Lower lobe of right lung (tissue), 2 donors: ENCODE measurements around the gene SLFN5. TPM values are rescaled to one million over a fixed set of nuclear protein-coding genes. Genes with fewer than 3 reads are reported as not detected.

Source experiments
- ATAC-seq, 2 donors: fragments of 200-7000 bp; cut with Tn5 transposase; one replicate each; pipeline ENCODE4 v1.9.1; 2020 to 2022; ENCODE audit warnings: mild to moderate bottlenecking in 2 of 2, moderate library complexity in 2 of 2
- DNase-seq: peaks from one replicate; pipeline ENCODE4 v3.0.0-alpha.2; 2020
- H3K27ac ChIP-seq: fragments of 200-600 bp; one replicate; pipeline ENCODE4 v1.8.0; 2022
- H3K27me3 ChIP-seq: fragments of 200-600 bp; one replicate; pipeline ENCODE4 v1.8.0; 2022; ENCODE audit warnings: low read depth
- H3K36me3 ChIP-seq: fragments of 200-600 bp; one replicate; pipeline ENCODE4 v1.8.0; 2022; ENCODE audit warnings: mild to moderate bottlenecking
- H3K4me1 ChIP-seq: fragments of 200-600 bp; one replicate; pipeline ENCODE4 v1.8.0; 2022
- H3K4me3 ChIP-seq: fragments of 200-600 bp; one replicate; pipeline ENCODE4 v1.8.0; 2022; ENCODE audit warnings: mild to moderate bottlenecking
- H3K9me3 ChIP-seq: fragments of 200-600 bp; one replicate; pipeline ENCODE4 v1.8.0; 2022
- CTCF ChIP-seq: fragments of 200-600 bp; IDR thresholded peaks from one replicate; pipeline ENCODE4 v1.8.0; 2022; ENCODE audit warnings: antibody characterized with exemption, mild to moderate bottlenecking
- intact Hi-C: fragments of 100-400 bp; cut with DNase I; formaldehyde crosslinking; loops from one replicate; pipeline ENCODE4 v1.11.0; 2022
- total RNA-seq: library from RNA; stranded (reverse); fragmentation: NEBNext Ultra II Directional; extraction: Animal tissue kit (Norgen Biotek cat#: 25700); gene quantifications from one replicate; pipeline ENCODE4 v1.2.1, GENCODE V29; 2021
- donor health status: DM: no; HTN: yes; CAD: no; lungs with severe emphysema.

The SLFN5 gene
- total RNA-seq, 1 donor from 2014 or later, result 47.6 TPM

DNA sequence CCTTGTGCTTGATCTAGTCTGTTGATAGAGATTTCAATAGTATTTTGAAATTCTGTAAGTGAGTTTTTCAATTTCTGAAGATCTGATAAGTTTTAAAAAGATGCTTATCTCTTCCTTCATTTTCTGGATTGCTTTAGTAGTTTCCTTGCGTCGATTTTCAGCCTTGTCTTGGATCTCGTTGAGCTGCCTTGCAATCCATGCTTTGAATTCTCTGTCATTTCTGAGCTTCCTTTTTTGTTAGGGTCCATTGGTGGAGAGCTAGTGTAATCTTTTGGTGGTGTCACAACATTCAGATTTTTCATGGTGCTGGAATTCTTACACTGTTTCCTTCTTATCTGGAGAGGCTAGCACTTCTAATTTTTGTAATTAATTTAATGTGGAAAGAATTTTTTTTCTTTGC is 69.5 kb downstream of the SLFN5 start:
- H3K9me3 ChIP-seq, result no peaks in the 10 kb centered on the region
- TF ChIP-seq CTCF, result no peak
- no peak for ATAC-seq
- peaks cover 31% of the 10 kb centered on the region for H3K4me1 ChIP-seq
- intact Hi-C loops, result loop anchor here (10.0 kb wide), 1 partner anchor 222 kb away; the partner anchor contains the start of gene SLFN12L
- H3K27me3 ChIP-seq, result no peaks in the 10 kb centered on the region
- no peaks in the 10 kb centered on the region for H3K36me3 ChIP-seq
- no peak for DNase-seq
- H3K4me3 ChIP-seq, result no peak overlapping the region
- no peak overlapping the region for H3K27ac ChIP-seq

DNA sequence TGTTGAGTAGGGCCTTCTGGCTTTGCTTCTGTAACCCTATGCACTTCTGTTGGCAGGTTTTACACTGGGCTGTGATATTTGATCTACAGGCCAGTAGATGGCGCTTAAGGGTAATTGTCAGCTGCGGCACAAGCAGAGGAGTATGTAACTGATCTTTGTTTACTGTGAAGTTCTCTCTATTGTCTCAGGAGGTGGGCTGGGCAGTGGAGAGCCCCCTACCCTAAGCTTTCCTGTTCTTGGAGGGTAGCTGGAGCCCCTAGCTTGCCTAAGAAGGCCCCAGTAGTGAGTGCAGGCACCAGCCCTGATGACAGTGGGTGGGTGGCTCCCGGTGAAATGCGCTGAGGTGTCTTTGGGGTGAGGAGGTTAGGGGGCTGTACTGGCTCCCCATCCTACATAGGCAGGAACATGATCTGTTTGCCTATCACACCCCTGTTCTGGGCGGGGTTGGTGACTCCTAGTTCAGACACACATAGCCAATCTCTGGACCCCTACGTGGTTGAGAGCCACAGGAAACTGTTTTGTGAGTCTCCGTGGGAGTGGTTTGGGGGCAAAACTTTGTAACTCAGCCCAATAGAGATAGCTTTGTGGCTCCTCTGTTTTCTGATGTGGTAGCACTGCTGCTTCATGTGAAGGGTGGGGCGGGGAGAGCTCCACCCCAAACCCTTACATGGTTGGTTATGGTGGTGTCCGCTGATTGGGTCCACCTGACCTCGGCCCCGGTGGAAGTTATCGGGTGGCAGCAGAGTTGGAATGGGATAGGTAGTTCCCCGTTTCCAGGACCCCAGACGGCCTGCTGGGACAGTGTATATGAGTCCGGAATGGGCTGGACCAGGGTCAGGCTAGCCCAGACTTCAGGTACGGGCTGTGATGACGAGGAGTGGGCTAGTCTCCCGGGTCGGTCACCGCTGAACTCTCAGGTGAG is 70.2 kb downstream of the SLFN5 start:
- Histone ChIP-seq H3K36me3 (no peaks in the 10 kb centered on the region), H3K4me3 (peak overlapping the region; percentile 49), H3K9me3 (no peaks in the 10 kb centered on the region), H3K27me3 (no peaks in the 10 kb centered on the region), H3K4me1 (peaks cover 31% of the 10 kb centered on the region), H3K27ac (peak overlapping the region; percentile 68)
- peak; percentile 80 for TF ChIP-seq CTCF
- peak; percentile 55 for DNase-seq
- intact Hi-C loops, result loop anchor here (10.0 kb wide), 1 partner anchor 222 kb away; the partner anchor contains the start of gene SLFN12L
- peak; percentile 91 to 92 for ATAC-seq

DNA sequence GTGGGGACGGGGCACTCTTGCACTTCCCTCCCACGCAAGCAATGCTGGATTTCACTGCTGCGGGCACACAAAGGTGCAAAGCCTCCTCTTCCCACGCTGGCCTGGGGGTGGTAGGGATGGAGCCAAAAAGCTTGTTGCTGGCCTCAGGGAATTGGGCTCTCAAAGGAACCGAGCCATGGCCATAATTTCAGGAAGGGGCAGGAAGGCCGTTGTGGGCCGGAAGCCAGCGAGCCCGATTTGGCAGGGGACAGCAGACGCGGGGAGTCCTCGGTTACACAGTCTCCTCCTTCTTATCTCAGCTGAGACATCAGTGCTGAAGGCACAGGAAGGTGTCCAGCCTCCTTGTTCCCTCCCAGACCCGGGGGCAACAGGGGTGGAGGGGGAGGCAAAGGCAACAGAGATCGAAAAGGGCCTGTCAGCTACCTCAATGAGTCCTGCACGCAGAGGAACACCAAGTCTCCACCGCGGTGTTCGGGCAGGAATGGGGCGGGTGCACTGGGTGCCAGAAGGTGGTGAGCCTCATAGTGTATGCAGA is 71.1 kb downstream of the SLFN5 start:
- Histone ChIP-seq H3K27ac (peak overlapping the region; percentile 68), H3K36me3 (no peaks in the 10 kb centered on the region), H3K27me3 (no peaks in the 10 kb centered on the region), H3K9me3 (no peaks in the 10 kb centered on the region), H3K4me1 (peaks cover 31% of the 10 kb centered on the region), H3K4me3 (peak overlapping the region; percentile 49)
- DNase-seq (no peak), ATAC-seq (peak; percentile 36 to 38)
- intact Hi-C loops, result loop anchor here (10.0 kb wide), 1 partner anchor 221 kb away; the partner anchor contains the start of gene SLFN12L
- TF ChIP-seq CTCF, result no peak

DNA sequence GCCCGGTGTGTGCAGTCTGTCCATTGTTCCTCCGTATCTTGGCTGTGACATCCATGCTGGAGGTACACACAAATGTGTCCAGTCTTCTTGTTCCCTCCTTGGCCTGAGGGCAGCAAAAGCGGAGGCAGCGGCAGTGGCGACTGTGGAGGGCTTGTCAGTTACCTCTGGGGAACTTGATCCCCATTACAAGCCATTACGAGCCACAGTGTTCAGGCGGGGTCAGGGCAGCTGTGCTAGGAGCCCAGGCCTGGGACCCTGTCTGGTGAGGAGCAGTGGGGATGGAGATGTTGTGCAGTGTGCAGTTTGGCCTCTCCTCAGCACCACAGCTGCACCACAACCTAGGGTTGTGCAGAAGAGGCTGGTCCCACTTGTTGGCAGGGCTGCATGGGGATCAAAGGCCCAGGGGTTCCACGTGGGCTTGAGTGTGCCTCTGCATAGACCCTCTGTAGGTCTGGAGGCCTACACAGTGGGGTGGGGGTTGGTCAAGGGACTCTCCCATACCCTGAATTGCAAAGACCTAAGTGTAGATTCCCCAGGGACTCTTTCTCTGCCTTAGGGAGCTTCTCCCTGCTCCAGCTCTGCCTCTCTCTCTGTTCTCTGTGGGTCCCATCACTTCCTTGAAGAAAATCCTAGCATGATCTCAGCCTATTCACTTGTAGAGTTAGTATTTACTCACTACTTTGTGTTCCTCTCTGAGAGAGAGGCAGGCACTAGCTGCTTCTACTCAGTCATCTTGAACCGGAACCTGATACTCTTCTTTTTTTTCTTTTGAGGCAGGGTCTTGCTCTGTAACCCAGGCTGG is 71.7 kb downstream of the SLFN5 start:
- peak; percentile 16 to 22 for ATAC-seq
- peak overlapping the region; percentile 49 for H3K4me3 ChIP-seq
- H3K9me3 ChIP-seq, result no peaks in the 10 kb centered on the region
- H3K4me1 ChIP-seq, result peaks cover 31% of the 10 kb centered on the region
- peak overlapping the region; percentile 42 for H3K27ac ChIP-seq
- DNase-seq, result no peak
- no peaks in the 10 kb centered on the region for H3K27me3 ChIP-seq
- TF ChIP-seq CTCF, result no peak
- intact Hi-C loops, result loop anchor here (10.0 kb wide), 1 partner anchor 220 kb away; the partner anchor contains the start of gene SLFN12L
- H3K36me3 ChIP-seq, result no peaks in the 10 kb centered on the region

- H3K9me3 ChIP-seq, result no peaks in the 10 kb centered on the region
- H3K4me3 ChIP-seq, result no peak overlapping the region
- ATAC-seq, result peak; percentile 12 to 46
- no peak for TF ChIP-seq CTCF
- H3K27ac ChIP-seq, result peak overlapping the region; percentile 42
- intact Hi-C loops, result loop anchor here (10.0 kb wide), 1 partner anchor 220 kb away; the partner anchor contains the start of gene SLFN12L
- no peak for DNase-seq
- H3K27me3 ChIP-seq, result no peaks in the 10 kb centered on the region
- H3K36me3 ChIP-seq, result no peaks in the 10 kb centered on the region
- peaks cover 31% of the 10 kb centered on the region for H3K4me1 ChIP-seq
Measured at GRCh38 chr17:35315283-35315682, 72.4 kb downstream of the SLFN5 start.
